Upper lobe of left lung (tissue), 6 donors: Measurements from ENCODE around the gene SMIM11. TPM values are rescaled to one million over a fixed set of nuclear protein-coding genes. Genes with fewer than 3 reads are reported as not detected.

ENCODE experiments used
- total RNA-seq, 6 donors: library from RNA; depleted of rRNA in 4 of 6; stranded (reverse); fragments of >200 nt in 4 of 6; gene quantifications; one replicate each; pipeline versions ENCODE4 v1.1.0 to v1.2.1, GENCODE V29; 2016 to 2021
- donor health status: DM: no; HTN: no; CAD: no; lungs with moderate emphysema.
- donor health status: DM: no; HTN: yes; CAD: no; lungs with severe emphysema.

Gene SMIM11
- total RNA-seq, 6 donors from 2014 or later = 3.0 to 21.6 (median 8.0) TPM

Other genes with a start within 250 kb of the SMIM11 start
- gene KCNE2, start 11.5 kb upstream of the SMIM11 start, total RNA-seq = not detected
- gene SMIM34, start 48.4 kb downstream of the SMIM11 start, total RNA-seq = 1 to 10 TPM in 2 of 6 donors, under 1 TPM in 3, not detected in 1; 0.24 to 5.2 (median 0.61) TPM
- gene KCNE1, start 136.7 kb downstream of the SMIM11 start, total RNA-seq = 10 to 100 TPM in 5 of 6 donors, 1 to 10 TPM in 1; 9.6 to 58.7 (median 19.4) TPM
- 10 to 100 TPM; 24.7 to 36.2 (median 29.4) TPM for gene RCAN1, start 239.6 kb downstream of the SMIM11 start, total RNA-seq